Stomach (tissue), 9 donors: ENCODE data around the gene JSRP1. TPM values are rescaled to one million over a fixed set of nuclear protein-coding genes. Genes with fewer than 3 reads are reported as not detected.

Source experiments
- DNase-seq, 2 donors: peaks; one replicate each; pipeline versions ENCODE4 v3.0.0 to v3.0.0-alpha.2; 2013 to 2019
- H3K27ac ChIP-seq, 5 donors: fragments of 200-600 bp in 4 of 5; sonication (generic) in 4 of 5; one replicate each; pipeline ENCODE4 v1.5.1; 2013 to 2019; ENCODE audit warnings: mild to moderate bottlenecking in 1 of 5, moderate library complexity in 1 of 5
- H3K27me3 ChIP-seq, 3 donors: fragments of 200-600 bp; sonication (generic); one replicate each; pipeline ENCODE4 v1.5.1; 2017 to 2019; ENCODE audit warnings: mixed run types in 1 of 3
- H3K36me3 ChIP-seq, 4 donors: fragments of 200-600 bp; sonication (generic); 1 replicate in 3 of 4; 2 replicates in 1 of 4; pipeline ENCODE4 v1.5.1; 2016 to 2019
- H3K4me1 ChIP-seq, 4 donors: fragments of 200-600 bp; sonication (generic); one replicate each; pipeline ENCODE4 v1.5.1; 2016 to 2019
- H3K4me3 ChIP-seq, 4 donors: fragments of 200-600 bp; sonication (generic) in 3 of 4; one replicate each; pipeline ENCODE4 v1.5.1; 2016 to 2019; ENCODE audit warnings: mild to moderate bottlenecking in 1 of 4
- H3K9me3 ChIP-seq, 4 donors: fragments of 200-600 bp; sonication (generic); one replicate each; pipeline ENCODE4 v1.5.1; 2016 to 2019
- CTCF ChIP-seq, 7 experiments: fragments of 450-650 bp in 4 of 7; fragments of 200-600 bp in 3 of 7; sonication (generic) in 3 of 7; IDR thresholded peaks; one replicate each; pipeline ENCODE4 v1.5.1; 2016 to 2019; ENCODE audit warnings: antibody characterized with exemption in 7 of 7, control low read depth in 2 of 7, mild to moderate bottlenecking in 1 of 7
- EP300 ChIP-seq: sonication (generic); formaldehyde crosslinking; IDR thresholded peaks from one replicate; pipeline ENCODE4 v1.6.1; 2017; ENCODE audit warnings: antibody characterized with exemption
- POLR2A ChIP-seq, 4 donors: fragments of 450-650 bp; IDR thresholded peaks; one replicate each; pipeline ENCODE4 v1.6.1; 2016; ENCODE audit warnings: antibody characterized with exemption in 4 of 4, control low read depth in 2 of 4, mild to moderate bottlenecking in 1 of 4, moderate library complexity in 1 of 4
- POLR2AphosphoS5 ChIP-seq, 3 donors: sonication (generic); formaldehyde crosslinking; IDR thresholded peaks; one replicate each; pipeline ENCODE4 v1.6.1; 2016; ENCODE audit warnings: antibody characterized with exemption in 3 of 3
- WGBS, 5 donors: extraction: QIAGEN DNeasy Blood & Tissue Kit in 3 of 5; methylation state at CpG; one replicate each; pipeline versions ENCODE4 v1.1.5 to v1.1.7; 2013 to 2018; 5-methylcytosine and 5-hydroxymethylcytosine counted together
- intact Hi-C: fragments of 100-400 bp; cut with DNase I; formaldehyde crosslinking; loops from one replicate; pipeline ENCODE4 v1.15.1; 2023; ENCODE audit warnings: low total_unique reads
- polyA plus RNA-seq, 3 donors: library from polyadenylated mRNA; stranded (reverse); fragments of 200-250 nt; gene quantifications; one replicate each; pipeline ENCODE4 v1.2.3, GENCODE V29; 2013
- total RNA-seq, 5 donors: library from RNA; depleted of rRNA; stranded (reverse); fragments of >200 nt; gene quantifications; one replicate each; pipeline versions ENCODE4 v1.1.0 to v1.2.3, GENCODE V29; 2014 to 2016
- donor health status: healthy with polysubstance abuse.
- donor health status: Bipolar disorder and iron deficiency.
- donor health status: healthy.

Gene JSRP1
- total and polyA plus RNA-seq, 8 donors = 0.58 to 0.75 (median 0.68) TPM; not detected in 5

- WGBS, 5 donors = 14 to 28% (median 17%) methylated on average over 24 to 43 of the region's 43 CpGs
- intact Hi-C loops = loop anchor here (5.0 kb wide), 1 partner anchor 39 kb away; no protein-coding TSS in a partner anchor
- Histone ChIP-seq H3K27me3 (no peaks in the 10 kb centered on the region), H3K4me1 (peaks cover 53 to 80% (median 67%) of the 10 kb centered on the region in 4 donors), H3K36me3 (peaks cover 13 to 37% (median 31%) of the 10 kb centered on the region in 4 donors), H3K9me3 (no peaks in the 10 kb centered on the region), H3K27ac (peak overlapping the region; percentile 96 to 99 (median 98)), H3K4me3 (peak overlapping the region; percentile 97 to 100 (median 99))
- DNase-seq = peak in 1 of 2 donors; percentile 43
- TF ChIP-seq EP300 = no peak
- TF ChIP-seq CTCF (IDR thresholded peaks at IDR 0.05) = no peak
- TF ChIP-seq POLR2AphosphoS5 (IDR thresholded peaks at IDR 0.05) = no peak
- no peak for TF ChIP-seq POLR2A (IDR thresholded peaks at IDR 0.05)
Measured at GRCh38 chr19:2271234-2272103, 15.3 kb upstream of the JSRP1 start.

- peaks cover 13 to 28% (median 23%) of the 10 kb centered on the region in 4 donors for H3K36me3 ChIP-seq
- 0 to 1% (median 1%) methylated on average over 28 to 88 of the region's 88 CpGs for WGBS, 5 donors
Measured at GRCh38 chr19:2270423-2271233, 14.4 kb upstream of the JSRP1 start.

GRCh38 chr19:2270157-2270422 is 13.9 kb upstream of the JSRP1 start:
- intact Hi-C loops = loop anchor here (5.0 kb wide), 1 partner anchor 38 kb away; no protein-coding TSS in a partner anchor
- Histone ChIP-seq H3K9me3 (no peaks in the 10 kb centered on the region), H3K27ac (peak overlapping the region; percentile 96 to 99 (median 98)), H3K27me3 (no peaks in the 10 kb centered on the region), H3K4me3 (peak overlapping the region; percentile 97 to 100 (median 99)), H3K36me3 (peaks cover 13 to 23% (median 21%) of the 10 kb centered on the region in 4 donors), H3K4me1 (peaks cover 42 to 78% (median 59%) of the 10 kb centered on the region in 4 donors)
- WGBS, 5 donors = 0 to 1% (median 0%) methylated on average over 7 to 30 of the region's 30 CpGs
- TF ChIP-seq EP300 = no peak
- TF ChIP-seq POLR2AphosphoS5 (IDR thresholded peaks at IDR 0.05) = no peak
- no peak for TF ChIP-seq CTCF (IDR thresholded peaks at IDR 0.05)
- no peak for TF ChIP-seq POLR2A (IDR thresholded peaks at IDR 0.05)
- DNase-seq = no peak

More at GRCh38 chr19:2270423-2271233, 14.4 kb upstream of the JSRP1 start:
- peak overlapping the region; percentile 97 to 100 (median 99) for H3K4me3 ChIP-seq
- H3K27ac ChIP-seq = peak overlapping the region; percentile 96 to 99 (median 98)
- TF ChIP-seq POLR2A (IDR thresholded peaks at IDR 0.05) = no peak
- no peak for TF ChIP-seq CTCF (IDR thresholded peaks at IDR 0.05)
- TF ChIP-seq POLR2AphosphoS5 (IDR thresholded peaks at IDR 0.05) = peak; percentile 78 to 89 (median 84)
- H3K9me3 ChIP-seq = no peaks in the 10 kb centered on the region
- no peaks in the 10 kb centered on the region for H3K27me3 ChIP-seq
- intact Hi-C loops = loop anchor here (5.0 kb wide), 1 partner anchor 38 kb away; no protein-coding TSS in a partner anchor
- peak; percentile 82 to 95 for DNase-seq
- peaks cover 47 to 80% (median 64%) of the 10 kb centered on the region in 4 donors for H3K4me1 ChIP-seq
